Naive B cell (primary cell): ENCODE data around the gene SV2C. TPM values are rescaled to one million over a fixed set of nuclear protein-coding genes. Genes with fewer than 3 reads are reported as not detected.
"Not testable (repeated sequence)": the region's sequence is repeated elsewhere in the genome, so short reads cannot be mapped to it uniquely, and the experiment has no call there.

Source experiments
- ATAC-seq, 2 donors: fragments of 150-1000 bp; cut with Tn5 transposase; 2 replicates each; pipeline ENCODE4 v1.10.0; 2021; ENCODE audit warnings: low read depth in 2 of 2, mild to moderate bottlenecking in 2 of 2, moderate library complexity in 2 of 2
- DNase-seq: peaks from one replicate; pipeline ENCODE4 v3.0.0; 2022
- H3K27ac Mint-ChIP-seq, 6 donors: one replicate each; pipeline ENCODE4 v1.8.0; 2020 to 2022; ENCODE audit warnings: mild to moderate bottlenecking in 6 of 6, mixed read lengths in 6 of 6, moderate library complexity in 5 of 6, inconsistent platforms in 2 of 6
- H3K27me3 Mint-ChIP-seq, 3 donors: one replicate each; pipeline ENCODE4 v1.8.0; 2021 to 2022; ENCODE audit warnings: mixed read lengths in 3 of 3, mild to moderate bottlenecking in 1 of 3
- H3K36me3 Mint-ChIP-seq, 2 donors: one replicate each; pipeline ENCODE4 v1.8.0; 2020 to 2022; ENCODE audit warnings: mixed read lengths in 2 of 2, inconsistent platforms in 1 of 2, mild to moderate bottlenecking in 1 of 2
- H3K4me1 Mint-ChIP-seq, 3 donors: one replicate each; pipeline ENCODE4 v1.8.0; 2020 to 2022; ENCODE audit warnings: mixed read lengths in 3 of 3, inconsistent platforms in 1 of 3, mild to moderate bottlenecking in 1 of 3, moderate library complexity in 1 of 3
- H3K4me3 Mint-ChIP-seq, 8 donors: one replicate each; pipeline ENCODE4 v1.8.0; 2020 to 2022; ENCODE audit warnings: mild to moderate bottlenecking in 8 of 8, mixed read lengths in 8 of 8, moderate library complexity in 8 of 8, inconsistent platforms in 2 of 8
- H3K9me3 Mint-ChIP-seq, 7 donors: one replicate each; pipeline ENCODE4 v1.8.0; 2020 to 2022; ENCODE audit warnings: mixed read lengths in 7 of 7, mild to moderate bottlenecking in 5 of 7, inconsistent platforms in 2 of 7, moderate library complexity in 1 of 7
- polyA plus RNA-seq, 6 donors: library from polyadenylated mRNA; unstranded; fragments of 300-500 nt; fragmentation: Illumina TruSeq; gene quantifications; one replicate each; pipeline ENCODE4 v1.2.3, GENCODE V29; 2021; ENCODE audit warnings: low read depth in 6 of 6

SV2C gene
- polyA plus RNA-seq, 6 donors from 2014 or later, result not detected

GRCh38 chr5:76234665-76235064 lies 151.5 kb downstream of the SV2C start:
- Mint-ChIP-seq H3K27me3 (peaks cover 9 to 21% (median 13%) of the 10 kb centered on the region in 3 donors), H3K9me3 (peaks cover 0 to 21% (median 11%) of the 10 kb centered on the region in 7 donors), H3K4me3 (no peak overlapping the region), H3K27ac (no peak overlapping the region), H3K4me1 (no peaks in the 10 kb centered on the region), H3K36me3 (no peaks in the 10 kb centered on the region)
- no peak for ATAC-seq
- no peak for DNase-seq

- peaks cover 0 to 21% (median 16%) of the 10 kb centered on the region in 7 donors for H3K9me3 Mint-ChIP-seq
- no peaks in the 10 kb centered on the region for H3K4me1 Mint-ChIP-seq
- DNase-seq (no peak), ATAC-seq (no peak)
- H3K27ac Mint-ChIP-seq, result no peak overlapping the region
- H3K4me3 Mint-ChIP-seq, result no peak overlapping the region
- no peaks in the 10 kb centered on the region for H3K36me3 Mint-ChIP-seq
- H3K27me3 Mint-ChIP-seq, result peaks cover 9 to 28% (median 19%) of the 10 kb centered on the region in 3 donors
Observed at GRCh38 chr5:76236684-76237083, 153.5 kb downstream of the SV2C start.

GRCh38 chr5:76240336-76240735 lies 157.2 kb downstream of the SV2C start:
- H3K27me3 Mint-ChIP-seq, result peaks cover 9 to 38% (median 19%) of the 10 kb centered on the region in 3 donors
- peaks cover 0 to 21% (median 16%) of the 10 kb centered on the region in 7 donors for H3K9me3 Mint-ChIP-seq
- ATAC-seq (no peak), DNase-seq (no peak)
- H3K4me3 Mint-ChIP-seq, result no peak overlapping the region
- no peaks in the 10 kb centered on the region for H3K4me1 Mint-ChIP-seq
- H3K27ac Mint-ChIP-seq, result no peak overlapping the region
- no peaks in the 10 kb centered on the region for H3K36me3 Mint-ChIP-seq

GRCh38 chr5:76242155-76242554 lies 159.0 kb downstream of the SV2C start:
- DNase-seq, H3K4me1 Mint-ChIP-seq, H3K4me3 Mint-ChIP-seq, H3K27ac Mint-ChIP-seq, ATAC-seq, H3K36me3 Mint-ChIP-seq: not testable (repeated sequence)
- H3K27me3 Mint-ChIP-seq, result peaks cover 8 to 38% (median 19%) of the 10 kb centered on the region in 3 donors
- H3K9me3 Mint-ChIP-seq, result peaks cover 0 to 20% (median 16%) of the 10 kb centered on the region in 7 donors

GRCh38 chr5:76245590-76245989 lies 162.4 kb downstream of the SV2C start:
- ATAC-seq (no peak), DNase-seq (no peak)
- peaks cover 0 to 12% (median 3%) of the 10 kb centered on the region in 3 donors for H3K27me3 Mint-ChIP-seq
- H3K27ac Mint-ChIP-seq, result no peak overlapping the region
- H3K4me3 Mint-ChIP-seq, result no peak overlapping the region
- H3K36me3 Mint-ChIP-seq, result no peaks in the 10 kb centered on the region
- no peaks in the 10 kb centered on the region for H3K4me1 Mint-ChIP-seq
- peaks cover 0 to under 1% (median 0%) of the 10 kb centered on the region in 7 donors for H3K9me3 Mint-ChIP-seq

GRCh38 chr5:76249621-76250020 lies 166.4 kb downstream of the SV2C start:
- Mint-ChIP-seq H3K36me3 (no peaks in the 10 kb centered on the region), H3K27ac (no peak overlapping the region), H3K4me1 (no peaks in the 10 kb centered on the region), H3K27me3 (peaks cover 0 to 5% (median 0%) of the 10 kb centered on the region in 3 donors), H3K4me3 (no peak overlapping the region), H3K9me3 (no peaks in the 10 kb centered on the region)
- DNase-seq (no peak), ATAC-seq (no peak)

GRCh38 chr5:76250463-76250862 lies 167.3 kb downstream of the SV2C start:
- ATAC-seq, result no peak
- H3K4me3 Mint-ChIP-seq, result no peak overlapping the region
- H3K27ac Mint-ChIP-seq, result no peak overlapping the region
- H3K9me3 Mint-ChIP-seq, result no peaks in the 10 kb centered on the region
- H3K4me1 Mint-ChIP-seq, result no peaks in the 10 kb centered on the region
- H3K27me3 Mint-ChIP-seq, result peaks cover 4 to 8% (median 5%) of the 10 kb centered on the region in 3 donors
- no peak for DNase-seq
- H3K36me3 Mint-ChIP-seq, result no peaks in the 10 kb centered on the region

- no peak overlapping the region for H3K4me3 Mint-ChIP-seq
- peaks cover 0 to 7% (median 0%) of the 10 kb centered on the region in 3 donors for H3K4me1 Mint-ChIP-seq
- H3K27me3 Mint-ChIP-seq, result peaks cover 8 to 14% (median 9%) of the 10 kb centered on the region in 3 donors
- H3K36me3 Mint-ChIP-seq, result no peaks in the 10 kb centered on the region
- no peaks in the 10 kb centered on the region for H3K9me3 Mint-ChIP-seq
- DNase-seq (no peak), ATAC-seq (no peak)
- no peak overlapping the region for H3K27ac Mint-ChIP-seq
Observed at GRCh38 chr5:76251656-76252055, 168.5 kb downstream of the SV2C start.

- no peak for ATAC-seq
- H3K27me3 Mint-ChIP-seq, result peaks cover 8 to 14% (median 9%) of the 10 kb centered on the region in 3 donors
Observed at GRCh38 chr5:76252437-76252836, 169.3 kb downstream of the SV2C start.

GRCh38 chr5:76256116-76256889 lies 173.1 kb downstream of the SV2C start:
- peak overlapping the region in 1 of 6 donors; percentile 56 for H3K27ac Mint-ChIP-seq

More at GRCh38 chr5:76252437-76252836, 169.3 kb downstream of the SV2C start:
- Mint-ChIP-seq H3K27ac (no peak overlapping the region), H3K4me3 (no peak overlapping the region), H3K36me3 (no peaks in the 10 kb centered on the region), H3K9me3 (no peaks in the 10 kb centered on the region), H3K4me1 (peaks cover 0 to 7% (median 0%) of the 10 kb centered on the region in 3 donors)
- DNase-seq, result no peak

GRCh38 chr5:76257225-76257833 lies 174.1 kb downstream of the SV2C start:
- peaks cover 0 to 1% (median 0%) of the 10 kb centered on the region in 7 donors for H3K9me3 Mint-ChIP-seq
- peaks cover 8 to 11% (median 10%) of the 10 kb centered on the region in 3 donors for H3K27me3 Mint-ChIP-seq
- no peak overlapping the region for H3K27ac Mint-ChIP-seq
- H3K4me1 Mint-ChIP-seq, result peaks cover 0 to 7% (median 0%) of the 10 kb centered on the region in 3 donors
- peaks cover 0 to under 1% of the 10 kb centered on the region in 2 donors for H3K36me3 Mint-ChIP-seq
- ATAC-seq (no peak), DNase-seq (no peak)
- H3K4me3 Mint-ChIP-seq, result no peak overlapping the region

More at GRCh38 chr5:76256116-76256889, 173.1 kb downstream of the SV2C start:
- Mint-ChIP-seq H3K36me3 (no peaks in the 10 kb centered on the region), H3K9me3 (peaks cover 0 to 1% (median 0%) of the 10 kb centered on the region in 7 donors), H3K27me3 (peaks cover 8 to 14% (median 9%) of the 10 kb centered on the region in 3 donors), H3K4me3 (no peak overlapping the region), H3K4me1 (peaks cover 0 to 7% (median 0%) of the 10 kb centered on the region in 3 donors)
- ATAC-seq (peak; percentile 69 to 79), DNase-seq (peak; percentile 23)

GRCh38 chr5:76257897-76258296 lies 174.7 kb downstream of the SV2C start:
- Mint-ChIP-seq H3K4me3 (no peak overlapping the region), H3K9me3 (peaks cover 0 to 7% (median 2%) of the 10 kb centered on the region in 7 donors), H3K36me3 (peaks cover 0 to 6% of the 10 kb centered on the region in 2 donors), H3K27me3 (peaks cover 13 to 16% (median 15%) of the 10 kb centered on the region in 3 donors), H3K4me1 (peaks cover 0 to 7% (median 0%) of the 10 kb centered on the region in 3 donors), H3K27ac (no peak overlapping the region)
- ATAC-seq (no peak), DNase-seq (no peak)

GRCh38 chr5:76264681-76265080 lies 181.5 kb downstream of the SV2C start:
- no peak for ATAC-seq
- Mint-ChIP-seq H3K27me3 (peaks cover 20 to 41% (median 29%) of the 10 kb centered on the region in 3 donors), H3K9me3 (peaks cover 2 to 15% (median 9%) of the 10 kb centered on the region in 7 donors), H3K36me3 (peaks cover 0 to 13% of the 10 kb centered on the region in 2 donors), H3K27ac (no peak overlapping the region), H3K4me3 (no peak overlapping the region), H3K4me1 (no peaks in the 10 kb centered on the region)
- no peak for DNase-seq
